Tibial artery (tissue), 4 donors: Measurements from ENCODE around the gene TAF4B.
"Not testable (repeated sequence)": the region's sequence is repeated elsewhere in the genome, so short reads cannot be mapped to it uniquely, and the experiment has no call there.

Experiments used
- DNase-seq, 2 donors: peaks; one replicate each; pipeline ENCODE4 v3.0.0-alpha.2; 2019
- H3K27ac ChIP-seq, 2 donors: fragments of 200-600 bp; sonication (generic) in 1 of 2; 1 replicate in 1 of 2; 2 replicates in 1 of 2; pipeline ENCODE4 v1.5.1; 2018 to 2019; ENCODE audit warnings: mild to moderate bottlenecking in 1 of 2
- H3K27me3 ChIP-seq, 2 donors: fragments of 200-600 bp; sonication (generic) in 1 of 2; one replicate each; pipeline versions ENCODE4 v1.5.1 to v1.6.0; 2016 to 2019
- H3K36me3 ChIP-seq, 3 donors: fragments of 200-600 bp; sonication (generic) in 2 of 3; one replicate each; pipeline ENCODE4 v1.5.1; 2016 to 2019; ENCODE audit warnings: mild to moderate bottlenecking in 2 of 3
- H3K4me1 ChIP-seq, 4 donors: fragments of 200-600 bp; sonication (generic) in 2 of 4; 1 replicate in 3 of 4; 2 replicates in 1 of 4; pipeline ENCODE4 v1.5.1; 2016 to 2019
- H3K4me3 ChIP-seq, 2 donors: fragments of 200-600 bp; sonication (generic) in 1 of 2; 1 replicate in 1 of 2; 2 replicates in 1 of 2; pipeline ENCODE4 v1.5.1; 2018 to 2019; ENCODE audit warnings: mild to moderate bottlenecking in 2 of 2
- H3K9me3 ChIP-seq, 3 donors: fragments of 200-600 bp; sonication (generic) in 1 of 3; one replicate each; pipeline ENCODE4 v1.5.1; 2016 to 2019
- CTCF ChIP-seq, 2 experiments: fragments of 200-600 bp in 1 of 2; fragments of 450-650 bp in 1 of 2; IDR thresholded peaks; one replicate each; pipeline ENCODE4 v1.5.1; 2017 to 2019; ENCODE audit warnings: antibody characterized with exemption in 2 of 2, mild to moderate bottlenecking in 1 of 2, moderate library complexity in 1 of 2
- intact Hi-C: fragments of 100-400 bp; cut with DNase I; formaldehyde crosslinking; loops from one replicate; pipeline ENCODE4 v1.15.0; 2023; ENCODE audit warnings: low total_unique reads

Gene TAF4B

GRCh38 chr18:26192233-26192632 lies 34.0 kb upstream of the TAF4B start:
- Histone ChIP-seq H3K27me3 (no peaks in the 10 kb centered on the region), H3K9me3 (no peaks in the 10 kb centered on the region), H3K36me3 (no peaks in the 10 kb centered on the region), H3K4me3 (no peak overlapping the region), H3K4me1 (no peaks in the 10 kb centered on the region), H3K27ac (no peak overlapping the region)
- no peak for DNase-seq
- intact Hi-C loops, result loop anchor here (5.0 kb wide), 1 partner anchor 275 kb away; no protein-coding TSS in a partner anchor
- no peak for TF ChIP-seq CTCF (IDR thresholded peaks at IDR 0.05)

GRCh38 chr18:26196605-26197004 lies 29.6 kb upstream of the TAF4B start:
- no peaks in the 10 kb centered on the region for H3K4me1 ChIP-seq
- intact Hi-C loops, result no loop called here
- no peak overlapping the region for H3K4me3 ChIP-seq
- TF ChIP-seq CTCF (IDR thresholded peaks at IDR 0.05), result no peak
- H3K27me3 ChIP-seq, result no peaks in the 10 kb centered on the region
- H3K9me3 ChIP-seq, result no peaks in the 10 kb centered on the region
- no peak for DNase-seq
- H3K27ac ChIP-seq, result no peak overlapping the region
- no peaks in the 10 kb centered on the region for H3K36me3 ChIP-seq

- H3K4me1 ChIP-seq, H3K36me3 ChIP-seq, H3K4me3 ChIP-seq, intact Hi-C loops, H3K9me3 ChIP-seq, H3K27me3 ChIP-seq, DNase-seq, H3K27ac ChIP-seq: not testable (repeated sequence)
Measured at GRCh38 chr18:26202001-26202400, 24.2 kb upstream of the TAF4B start.

- Histone ChIP-seq H3K9me3 (no peaks in the 10 kb centered on the region), H3K27ac (no peak overlapping the region), H3K27me3 (no peaks in the 10 kb centered on the region), H3K36me3 (no peaks in the 10 kb centered on the region), H3K4me1 (no peaks in the 10 kb centered on the region), H3K4me3 (no peak overlapping the region)
- intact Hi-C loops, result no loop called here
- DNase-seq, result no peak
- TF ChIP-seq CTCF (IDR thresholded peaks at IDR 0.05), result no peak
Measured at GRCh38 chr18:26205318-26205717, 20.9 kb upstream of the TAF4B start.

- Histone ChIP-seq H3K4me1 (no peaks in the 10 kb centered on the region), H3K9me3 (no peaks in the 10 kb centered on the region), H3K27me3 (no peaks in the 10 kb centered on the region), H3K4me3 (no peak overlapping the region), H3K36me3 (no peaks in the 10 kb centered on the region), H3K27ac (no peak overlapping the region)
- DNase-seq, result no peak
- intact Hi-C loops, result no loop called here
- no peak for TF ChIP-seq CTCF (IDR thresholded peaks at IDR 0.05)
Measured at GRCh38 chr18:26206488-26206887, 19.8 kb upstream of the TAF4B start.

GRCh38 chr18:26207937-26208336 lies 18.3 kb upstream of the TAF4B start:
- TF ChIP-seq CTCF (IDR thresholded peaks at IDR 0.05), result no peak
- Histone ChIP-seq H3K9me3 (no peaks in the 10 kb centered on the region), H3K36me3 (no peaks in the 10 kb centered on the region), H3K4me3 (no peak overlapping the region), H3K27ac (no peak overlapping the region), H3K27me3 (no peaks in the 10 kb centered on the region), H3K4me1 (no peaks in the 10 kb centered on the region)
- DNase-seq, result no peak
- intact Hi-C loops, result no loop called here
